Neural crest cell (in vitro differentiated cells): ENCODE results near the gene MYLK4. TPM values are rescaled to one million over a fixed set of nuclear protein-coding genes. Genes with fewer than 3 reads are reported as not detected.

Source experiments
- DNase-seq: peaks from one replicate; pipeline ENCODE4 v3.0.0; 2021; ENCODE audit warnings: low read depth, mixed read lengths, low spot score
- H3K27ac Mint-ChIP-seq: one replicate; pipeline ENCODE4 v1.8.0; 2021; ENCODE audit warnings: mild to moderate bottlenecking, mixed read lengths; ENCODE audit not compliant: unreplicated experiment
- H3K27me3 Mint-ChIP-seq: 2 replicates; pipeline ENCODE4 v1.8.0; 2021; ENCODE audit warnings: low read depth, mild to moderate bottlenecking, mixed read lengths
- H3K36me3 Mint-ChIP-seq: 2 replicates; pipeline ENCODE4 v1.8.0; 2021; ENCODE audit warnings: low read depth, mild to moderate bottlenecking, mixed read lengths
- H3K4me1 Mint-ChIP-seq: 2 replicates; pipeline ENCODE4 v1.8.0; 2021; ENCODE audit warnings: mixed read lengths
- H3K4me3 Mint-ChIP-seq: one replicate; pipeline ENCODE4 v1.8.0; 2021; ENCODE audit warnings: mild to moderate bottlenecking, mixed read lengths
- H3K9me3 Mint-ChIP-seq: 2 replicates; pipeline ENCODE4 v1.8.0; 2021; ENCODE audit warnings: mixed read lengths
- CTCF ChIP-seq: fragments of 200-600 bp; sonication (generic); conservative IDR thresholded peaks from 2 replicates; pipeline ENCODE4 v1.5.0; 2021; ENCODE audit warnings: antibody characterized with exemption, mild to moderate bottlenecking
- total RNA-seq: library from RNA; stranded (reverse); gene quantifications from 2 replicates; pipeline ENCODE4 v1.2.1, GENCODE V29; 2021

Gene MYLK4
- total RNA-seq, 1 donor from 2014 or later = 0.96 TPM

DNA sequence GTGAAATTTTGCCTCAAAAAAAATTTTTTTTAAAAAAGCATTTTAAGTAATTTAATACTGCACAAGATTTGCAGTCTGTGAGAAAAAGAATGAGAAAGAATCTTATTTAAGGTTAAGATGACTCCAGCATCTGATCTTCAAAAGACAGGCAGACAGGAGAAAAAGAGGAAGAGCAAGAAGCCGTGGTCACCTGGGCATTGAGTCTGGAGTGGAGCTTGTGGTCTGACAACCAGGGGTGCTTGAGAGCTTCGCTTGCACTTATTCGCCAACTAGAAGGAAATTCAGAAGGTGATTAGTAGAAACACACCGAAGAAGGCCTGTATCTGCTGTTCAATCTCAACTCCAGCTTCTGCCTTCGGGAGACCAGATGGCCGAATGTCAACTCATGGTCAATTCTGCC is 75.9 kb downstream of the MYLK4 start:
- Mint-ChIP-seq H3K9me3 (no peaks in the 10 kb centered on the region), H3K4me3 (no peak overlapping the region), H3K4me1 (no peaks in the 10 kb centered on the region), H3K27me3 (no peaks in the 10 kb centered on the region), H3K27ac (no peak overlapping the region), H3K36me3 (no peaks in the 10 kb centered on the region)
- no peak for TF ChIP-seq CTCF
- no peak for DNase-seq

DNA sequence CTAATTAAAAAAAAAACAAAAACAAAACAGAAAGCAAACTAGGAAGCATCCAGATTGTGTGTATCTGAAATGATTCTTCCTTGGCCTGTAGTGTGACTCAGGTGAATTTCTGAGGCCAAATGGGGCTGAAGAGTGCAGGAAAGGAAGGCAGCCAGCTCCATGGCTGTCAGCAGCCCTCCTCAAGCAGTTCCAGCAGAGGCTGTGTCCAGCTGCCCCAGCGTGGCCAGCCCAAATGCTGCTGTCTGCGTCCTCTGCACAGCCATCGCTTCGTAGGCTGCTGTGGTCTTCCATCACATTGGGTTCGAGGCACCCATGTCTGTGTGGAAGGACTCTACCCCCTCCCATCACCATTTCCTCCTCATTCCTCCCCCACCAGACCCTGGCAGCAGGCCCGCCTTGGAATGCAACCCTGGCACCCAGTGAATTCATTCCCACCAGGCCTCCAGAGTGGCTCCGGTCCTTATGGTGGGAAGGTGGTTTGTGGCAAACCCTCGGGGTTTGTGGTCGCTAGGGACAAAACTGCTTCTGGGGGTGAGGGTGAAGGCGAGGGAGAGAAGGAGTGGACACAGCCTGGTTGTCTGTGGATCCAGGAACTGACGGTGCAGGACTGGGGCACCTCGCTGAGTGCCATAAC is 81.5 kb downstream of the MYLK4 start:
- no peaks in the 10 kb centered on the region for H3K9me3 Mint-ChIP-seq
- H3K4me3 Mint-ChIP-seq = no peak overlapping the region
- no peak overlapping the region for H3K27ac Mint-ChIP-seq
- no peaks in the 10 kb centered on the region for H3K4me1 Mint-ChIP-seq
- H3K27me3 Mint-ChIP-seq = no peaks in the 10 kb centered on the region
- DNase-seq = no peak
- no peaks in the 10 kb centered on the region for H3K36me3 Mint-ChIP-seq
- no peak for TF ChIP-seq CTCF

GRCh38 chr6:2667617-2668016 is 83.1 kb downstream of the MYLK4 start:
- no peak for DNase-seq
- Mint-ChIP-seq H3K27ac (no peak overlapping the region), H3K9me3 (no peaks in the 10 kb centered on the region), H3K4me3 (no peak overlapping the region), H3K4me1 (no peaks in the 10 kb centered on the region), H3K36me3 (no peaks in the 10 kb centered on the region), H3K27me3 (no peaks in the 10 kb centered on the region)
- no peak for TF ChIP-seq CTCF

DNA sequence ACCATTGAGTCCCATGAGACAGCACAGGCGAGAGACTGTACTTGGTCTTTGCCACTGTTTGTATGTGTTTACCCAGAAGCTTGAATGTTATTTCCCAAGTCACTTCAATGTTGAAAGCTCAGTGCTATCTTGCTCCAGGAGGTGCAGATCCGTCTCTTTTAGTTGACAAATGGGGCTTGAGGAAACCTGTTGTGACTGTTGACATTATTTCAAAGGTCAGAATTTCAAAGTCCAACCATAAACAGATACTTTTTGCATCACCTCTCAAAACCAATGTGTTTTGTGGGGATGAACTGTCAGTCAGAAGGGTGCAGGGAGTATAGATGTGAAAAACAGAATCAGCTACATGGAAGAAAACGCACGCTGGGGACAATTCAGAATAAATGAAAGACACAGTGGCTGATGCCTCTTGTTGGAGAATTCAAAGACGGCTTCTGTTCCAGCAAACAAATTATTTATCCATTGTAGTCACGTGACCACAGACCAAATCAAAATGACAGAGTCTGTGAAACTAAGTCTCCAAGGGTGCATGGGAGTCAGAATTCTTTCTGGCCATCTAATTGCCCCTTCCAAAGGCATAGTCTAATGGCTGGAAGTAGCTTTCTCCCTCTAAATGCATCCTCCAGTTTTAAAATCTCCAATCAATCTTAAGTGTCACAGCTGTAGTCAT is 83.7 kb downstream of the MYLK4 start:
- H3K27ac Mint-ChIP-seq = no peak overlapping the region
- no peaks in the 10 kb centered on the region for H3K4me1 Mint-ChIP-seq
- H3K9me3 Mint-ChIP-seq = no peaks in the 10 kb centered on the region
- no peak for TF ChIP-seq CTCF
- no peaks in the 10 kb centered on the region for H3K27me3 Mint-ChIP-seq
- DNase-seq = no peak
- H3K4me3 Mint-ChIP-seq = no peak overlapping the region
- H3K36me3 Mint-ChIP-seq = no peaks in the 10 kb centered on the region

DNA sequence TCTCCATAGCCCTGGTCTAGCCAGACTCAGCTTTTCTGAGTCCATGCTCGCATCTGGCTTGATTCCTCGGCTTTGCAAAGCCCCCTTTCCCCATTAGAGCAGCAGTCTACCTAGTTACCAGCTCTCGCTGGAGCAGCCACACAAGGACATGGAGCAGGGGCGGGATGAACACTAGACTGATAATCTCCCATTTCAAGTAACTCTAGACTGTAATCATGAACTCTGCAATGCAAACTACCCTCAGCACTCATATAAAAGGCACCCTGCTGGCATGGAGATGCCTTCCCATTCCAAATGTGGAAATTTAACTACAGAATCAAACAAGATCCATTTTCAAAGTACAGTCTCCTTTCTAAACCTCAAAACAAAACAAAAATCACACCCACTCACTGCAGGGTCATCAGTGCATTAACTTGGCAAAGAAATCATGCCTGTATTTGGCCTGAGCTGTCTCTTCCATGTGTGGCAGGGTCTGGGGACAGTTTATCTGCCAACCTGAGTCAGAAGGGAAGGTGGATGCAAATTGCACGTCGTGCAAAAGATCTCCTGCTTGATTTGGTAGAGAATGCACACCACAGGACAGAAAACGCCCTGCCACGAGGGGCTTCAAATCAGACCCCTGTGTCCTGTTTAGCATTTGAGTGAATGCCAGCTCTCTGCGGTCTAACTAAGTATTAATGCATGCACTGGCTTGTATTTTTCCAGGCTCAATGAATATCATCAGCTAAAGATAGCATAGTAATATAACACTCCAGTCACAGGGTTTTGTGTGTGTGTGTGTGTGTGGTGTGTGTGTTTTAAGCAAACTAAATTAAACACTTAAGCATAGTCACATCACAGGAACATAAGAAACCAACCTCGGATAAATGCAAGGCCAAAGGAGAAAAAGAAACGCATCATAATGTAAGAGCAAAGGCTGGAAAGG is 85.3 kb downstream of the MYLK4 start:
- Mint-ChIP-seq H3K36me3 (no peaks in the 10 kb centered on the region), H3K27ac (no peak overlapping the region), H3K4me1 (no peaks in the 10 kb centered on the region), H3K27me3 (no peaks in the 10 kb centered on the region), H3K9me3 (no peaks in the 10 kb centered on the region), H3K4me3 (no peak overlapping the region)
- no peak for DNase-seq
- TF ChIP-seq CTCF = no peak
